IMR-90 (cell line): ENCODE data around the gene PPFIBP2. TPM values are rescaled to one million over a fixed set of nuclear protein-coding genes. Genes with fewer than 3 reads are reported as not detected.

Source experiments
- ATAC-seq: fragments of 200-7000 bp; cut with Tn5 transposase; 2 replicates; pipeline ENCODE4 v1.9.1; 2020; ENCODE audit warnings: low read depth, mild to moderate bottlenecking, moderate library complexity
- BruUV-seq: library from RNA; stranded (reverse); fragments of 400-500 nt; replicated peaks from 2 replicates; lab custom pipeline; 2021; lab: Mats Ljungman, UMichigan
- CTCF ChIA-PET: fragments of 300-600 bp; formaldehyde crosslinking; extraction: SDS; loops from one replicate; lab custom pipeline; 2021; ENCODE audit warnings: antibody characterized with exemption; lab: Yijun Ruan, JAX
- POLR2A ChIA-PET: fragments of 300-600 bp; sonication (Branson Sonifier 250); formaldehyde crosslinking; loops from one replicate; lab custom pipeline; 2022; ENCODE audit warnings: antibody characterized with exemption; ENCODE audit not compliant: unreplicated experiment; lab: Charles Lee
- DNase-seq: peaks from one replicate; pipeline ENCODE4 v3.0.0; 2013
- H2AFZ ChIP-seq: replicated peaks from 2 replicates; pipeline ENCODE3; 2013; ENCODE audit warnings: low read length, mild to moderate bottlenecking; ENCODE audit not compliant: poor library complexity
- H2AK5ac ChIP-seq: 2 replicates; pipeline ENCODE4 v1.6.1; 2013; ENCODE audit warnings: low read depth, low read length, inconsistent platforms
- H2AK9ac ChIP-seq: replicated peaks from 2 replicates; pipeline ENCODE3; 2013; ENCODE audit warnings: mild to moderate bottlenecking, low read depth, low read length, moderate library complexity; ENCODE audit not compliant: poor library complexity
- H2BK120ac ChIP-seq: 2 replicates; pipeline ENCODE4 v1.6.1; 2013; ENCODE audit warnings: low read depth, low read length, inconsistent platforms
- H2BK15ac ChIP-seq: 3 replicates; pipeline ENCODE4 v1.6.1; 2013; ENCODE audit warnings: low read depth, low read length, inconsistent platforms
- H2BK20ac ChIP-seq: 2 replicates; pipeline ENCODE4 v1.6.1; 2013; ENCODE audit warnings: low read depth, mild to moderate bottlenecking, inconsistent platforms, low read length, moderate library complexity
- H2BK5ac ChIP-seq: 2 replicates; pipeline ENCODE4 v1.6.1; 2013; ENCODE audit warnings: mild to moderate bottlenecking, low read depth, low read length, inconsistent platforms; ENCODE audit not compliant: poor library complexity, severe bottlenecking
- H3K14ac ChIP-seq: replicated peaks from 2 replicates; pipeline ENCODE4 v1.6.1; 2013; ENCODE audit warnings: low read depth, low read length, inconsistent platforms
- H3K18ac ChIP-seq: 2 replicates; pipeline ENCODE4 v1.6.1; 2013; ENCODE audit warnings: low read depth, low read length, control low read depth
- H3K23ac ChIP-seq: 2 replicates; pipeline ENCODE4 v1.6.1; 2013; ENCODE audit warnings: low read depth, low read length, inconsistent platforms
- H3K27ac ChIP-seq: 2 replicates; pipeline ENCODE4 v1.5.1; 2013; ENCODE audit warnings: mild to moderate bottlenecking, control low read depth, low read length; ENCODE audit not compliant: insufficient read depth
- H3K27me3 ChIP-seq: 2 replicates; pipeline ENCODE4 v1.6.1; 2013; ENCODE audit warnings: low read length; ENCODE audit not compliant: control insufficient read depth, insufficient read depth
- H3K36me3 ChIP-seq: 2 replicates; pipeline ENCODE4 v1.6.1; 2013; ENCODE audit warnings: low read length, mixed read lengths; ENCODE audit not compliant: control insufficient read depth, insufficient read depth
- H3K4ac ChIP-seq: 2 replicates; pipeline ENCODE4 v1.6.1; 2013; ENCODE audit warnings: low read depth, low read length, inconsistent platforms
- H3K4me1 ChIP-seq: 2 replicates; pipeline ENCODE4 v1.6.1; 2013; ENCODE audit warnings: low read length, mixed read lengths; ENCODE audit not compliant: control insufficient read depth, insufficient read depth
- H3K4me2 ChIP-seq: 2 replicates; pipeline ENCODE4 v1.6.1; 2013; ENCODE audit warnings: low read depth, mild to moderate bottlenecking, control low read depth, low read length, moderate library complexity
- H3K4me3 ChIP-seq: 2 replicates; pipeline ENCODE4 v1.5.1; 2013; ENCODE audit warnings: low read depth, mild to moderate bottlenecking, control low read depth, low read length, moderate library complexity; ENCODE audit not compliant: insufficient read depth
- H3K56ac ChIP-seq: 2 replicates; pipeline ENCODE4 v1.6.1; 2013; ENCODE audit warnings: low read length, inconsistent platforms; ENCODE audit not compliant: insufficient read depth; ENCODE audit errors: extremely low read depth
- H3K79me1 ChIP-seq, 2 experiments: 2 replicates each; pipeline ENCODE4 v1.6.1; 2013; ENCODE audit warnings: low read length in 2 of 2, inconsistent platforms in 1 of 2, low read depth in 1 of 2
- H3K9ac ChIP-seq: 2 replicates; pipeline ENCODE4 v1.6.1; 2013; ENCODE audit warnings: low read depth, low read length, control low read depth
- H3K9me1 ChIP-seq: 2 replicates; pipeline ENCODE4 v1.6.1; 2013; ENCODE audit warnings: low read length, inconsistent platforms; ENCODE audit not compliant: insufficient read depth
- H3K9me3 ChIP-seq: 2 replicates; pipeline ENCODE4 v1.6.1; 2013; ENCODE audit warnings: low read length; ENCODE audit not compliant: control insufficient read depth, insufficient read depth
- H4K20me1 ChIP-seq: 2 replicates; pipeline ENCODE4 v1.6.1; 2013; ENCODE audit warnings: low read length, inconsistent platforms; ENCODE audit not compliant: insufficient read depth
- H4K5ac ChIP-seq: 2 replicates; pipeline ENCODE4 v1.6.1; 2013; ENCODE audit warnings: mild to moderate bottlenecking, low read depth, low read length, control low read depth
- H4K8ac ChIP-seq, 2 experiments: 2 replicates each; pipeline ENCODE4 v1.6.1; 2013; ENCODE audit warnings: low read depth in 2 of 2, low read length in 2 of 2, control low read depth in 1 of 2, inconsistent platforms in 1 of 2
- H4K91ac ChIP-seq: 2 replicates; pipeline ENCODE4 v1.6.1; 2013; ENCODE audit warnings: low read depth, low read length, inconsistent platforms; ENCODE audit not compliant: insufficient read depth
- MAFK ChIP-seq: IDR thresholded peaks from 2 replicates; pipeline ENCODE4 v1.6.1; 2012; ENCODE audit warnings: low read depth, low read length, improper control_type of control experiment
- MAZ ChIP-seq: IDR thresholded peaks from 2 replicates; pipeline ENCODE4 v1.6.1; 2012; ENCODE audit warnings: low read depth, mild to moderate bottlenecking, low read length, improper control_type of control experiment, moderate library complexity, borderline replicate concordance
- NFE2L2 ChIP-seq: fragments of 150-350 bp; IDR thresholded peaks from 2 replicates; pipeline ENCODE4 v1.6.1; 2016; ENCODE audit warnings: low read depth, mild to moderate bottlenecking, low read length
- POLR2A ChIP-seq: IDR thresholded peaks from 2 replicates; pipeline ENCODE4 v1.6.1; 2012; ENCODE audit warnings: mild to moderate bottlenecking, low read depth, low read length
- RFX5 ChIP-seq: IDR thresholded peaks from 2 replicates; pipeline ENCODE4 v1.8.0; 2012; ENCODE audit warnings: low read depth, mild to moderate bottlenecking, low read length, moderate library complexity
- USF2 ChIP-seq: fragments of 150-350 bp; IDR thresholded peaks from 2 replicates; pipeline ENCODE4 v1.6.1; 2017; ENCODE audit warnings: mild to moderate bottlenecking, antibody characterized with exemption, low read length, low read depth
- WGBS, 2 experiments: methylation state at CpG; one replicate each; pipeline versions ENCODE4 v1.1.5 to v1.1.7; 2013; ENCODE audit warnings: missing lambda C conversion rate in 2 of 2; ENCODE audit not compliant: insufficient read length in 1 of 2; ENCODE audit errors: extremely low coverage in 2 of 2; 5-methylcytosine and 5-hydroxymethylcytosine counted together
- dilution Hi-C: fragments of 300-500 bp; cut with HindIII; formaldehyde crosslinking; loops from one replicate; pipeline ENCODE4 v1.14.3; 2018; ENCODE audit warnings: low sequenced_read_pairs; ENCODE audit not compliant: unreplicated experiment
- in situ Hi-C: fragments of 300-500 bp; cut with MboI; formaldehyde crosslinking; loops from 3 replicates; pipeline ENCODE4 v1.14.3; 2019; ENCODE audit warnings: low sequenced_read_pairs, inconsistent platforms, mixed read lengths
- intact Hi-C: fragments of 100-400 bp; cut with micrococcal nuclease; formaldehyde crosslinking; loops from 2 replicates; pipeline ENCODE4 v1.10.0; 2022
- polyA plus RNA-seq, 3 experiments: library from polyadenylated mRNA; depleted of rRNA; stranded (reverse); fragments of >200 nt; gene quantifications; 2 replicates each; pipeline ENCODE4 v1.2.3, GENCODE V29; 2012; ENCODE audit warnings: low replicate concordance in 1 of 3
- total RNA-seq: library from RNA; depleted of rRNA; stranded (reverse); fragments of >200 nt; gene quantifications from 2 replicates; pipeline ENCODE4 v1.2.3, GENCODE V29; 2012

The PPFIBP2 gene
- total and polyA plus RNA-seq, 2 of the 4 experiments (the other 2 are of a cell fraction) = 6.0 to 11.8 TPM

GRCh38 chr11:7570938-7571521 is 57.2 kb downstream of the PPFIBP2 start:
- WGBS, 2 experiments = no CpG with 5 or more reads among the region's 1 CpG
- ChIA-PET CTCF (interaction anchor here (0.6 to 2.6 kb wide), 32 partner anchors 8 to 1438 kb away, joined by 3 to 59 read pairs (median 4); partner anchors contain the start of genes NLRP10 and PPFIBP2), POLR2A (interaction anchor here (1.5 kb wide), 1 partner anchor 86 kb away, joined by 5 read pairs; no protein-coding TSS in a partner anchor)
- TF ChIP-seq USF2 (no peak), MAFK (no peak), RFX5 (no peak), NFE2L2 (no peak), POLR2A (no peak), MAZ (no peak)
- Histone ChIP-seq H3K9ac (no peak overlapping the region), H3K18ac (no peak overlapping the region), H2AK5ac (no peak overlapping the region), H3K14ac (no peak overlapping the region), H3K4me1 (peaks cover 32% of the 10 kb centered on the region), H3K23ac (no peak overlapping the region), H3K4ac (no peak overlapping the region), H3K4me2 (no peak overlapping the region), H2BK5ac (no peak overlapping the region), H4K8ac (no peak overlapping the region), H4K91ac (no peak overlapping the region), H3K27ac (no peak overlapping the region), H4K20me1 (no peaks in the 10 kb centered on the region), H3K4me3 (no peak overlapping the region), H2BK15ac (no peak overlapping the region), H2AFZ (no peak overlapping the region), H2BK20ac (no peak overlapping the region), H3K56ac (no peak overlapping the region), H3K9me3 (no peaks in the 10 kb centered on the region), H2AK9ac (no peak overlapping the region), H3K27me3 (peaks cover 17% of the 10 kb centered on the region), H2BK120ac (no peak overlapping the region), H3K79me1 (no peaks in the 10 kb centered on the region), H3K9me1 (peaks cover 9% of the 10 kb centered on the region; the same call in 1 of the 2 replicates), H3K36me3 (no peaks in the 10 kb centered on the region), H4K5ac (no peak overlapping the region)
- DNase-seq (no peak), ATAC-seq (no peak)
- in situ Hi-C loops (loop anchor here (5.0 to 25.0 kb wide), 4 partner anchors 81 to 416 kb away; partner anchors contain the start of gene EIF3F), dilution Hi-C loops (no loop called here), intact Hi-C loops (loop anchor here (1.0 to 10.0 kb wide), 6 partner anchors 58 to 473 kb away; partner anchors contain the start of gene PPFIBP2)
- BruUV-seq = no TSS peak
